Bone marrow (tissue), 2 donors: Measurements from ENCODE around the gene SH3YL1.

Experiments used
- DNase-seq, 2 donors: peaks; one replicate each; lab custom pipeline; 2025; lab: John Stamatoyannopoulos, UW

The SH3YL1 gene

DNA sequence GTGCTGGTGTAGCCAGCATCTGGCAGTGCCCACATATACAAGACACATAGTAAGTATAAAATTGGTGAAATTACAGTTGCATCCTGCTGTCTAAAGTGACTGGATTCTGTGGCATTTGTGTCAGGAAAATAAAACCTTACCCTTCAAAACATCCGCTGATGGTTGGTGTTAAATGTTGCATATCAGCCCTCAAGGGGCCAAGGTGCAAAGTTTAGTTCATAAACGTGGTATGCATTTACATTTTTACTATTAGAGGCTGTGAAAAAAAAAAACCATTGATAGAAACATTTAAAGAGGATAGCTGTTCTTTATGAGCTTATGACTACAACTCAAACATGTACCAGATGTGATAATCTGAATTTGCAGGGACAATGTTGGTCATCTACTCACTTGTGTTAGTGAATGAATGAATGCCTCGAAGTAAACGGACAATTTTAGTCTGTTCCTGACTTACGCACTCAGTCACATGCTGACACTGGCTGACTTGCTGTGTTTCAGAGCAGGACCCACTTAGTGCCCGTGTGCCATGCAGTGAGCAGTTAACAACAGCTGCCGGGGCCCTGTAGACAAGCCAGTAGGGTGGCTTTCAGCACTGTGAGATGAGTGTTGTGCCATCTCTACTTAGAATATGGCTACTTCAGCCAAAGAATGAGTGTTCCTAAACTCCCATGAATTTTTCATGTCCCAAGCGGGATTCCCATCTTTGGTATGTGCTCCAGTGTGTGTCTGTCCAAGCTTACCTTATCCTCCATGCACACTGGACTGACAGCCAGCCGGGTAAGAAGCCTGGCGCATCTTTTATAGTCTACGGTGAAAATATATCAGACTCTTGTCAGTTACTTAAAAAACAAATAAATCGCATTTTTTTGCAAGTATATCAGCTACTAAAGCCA lies 18.8 kb upstream of the SH3YL1 start:
- DNase-seq: no peak

DNA sequence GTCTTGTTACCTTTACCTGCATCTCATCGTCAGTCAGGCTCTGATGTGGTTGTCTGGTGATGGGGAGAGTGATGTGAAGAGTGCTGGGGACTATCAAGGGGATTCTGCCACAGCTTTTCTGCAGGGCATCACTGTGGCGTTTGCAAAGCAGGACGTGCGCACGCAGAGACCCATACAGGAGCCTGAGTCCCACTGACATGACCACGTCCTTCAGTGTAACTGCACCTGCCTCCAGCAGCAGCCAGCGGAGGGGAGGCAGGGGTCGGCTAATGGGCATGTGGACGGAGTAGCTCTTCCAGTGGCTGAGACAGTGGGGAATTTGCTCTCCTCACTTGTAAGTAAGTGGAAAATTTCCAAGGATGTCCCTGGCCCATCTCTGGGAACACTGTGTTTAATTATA lies 17.5 kb upstream of the SH3YL1 start:
- DNase-seq: no peak

DNA sequence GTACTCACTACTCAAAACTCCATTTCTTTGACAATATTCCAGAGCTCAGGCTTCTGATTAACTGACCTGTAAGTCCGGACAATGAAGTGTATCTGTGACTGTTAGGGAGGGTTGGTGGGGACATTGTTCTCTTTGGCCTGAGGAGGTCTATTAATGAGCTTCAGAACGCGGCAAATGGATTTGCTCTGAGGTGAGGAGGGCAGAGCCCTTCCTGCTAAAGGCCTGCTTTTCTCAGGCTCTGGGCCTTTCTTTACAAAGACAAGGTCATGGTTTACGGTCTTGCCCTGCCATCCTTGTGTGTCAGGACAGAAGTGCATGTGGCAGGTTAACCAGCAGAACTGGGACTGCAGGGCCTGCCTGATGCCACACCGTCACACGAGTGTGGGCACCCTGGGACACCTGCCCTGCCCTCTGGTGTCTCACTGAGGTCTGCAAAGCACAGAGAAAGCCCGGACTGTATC lies 16.8 kb upstream of the SH3YL1 start:
- no peak for DNase-seq

DNA sequence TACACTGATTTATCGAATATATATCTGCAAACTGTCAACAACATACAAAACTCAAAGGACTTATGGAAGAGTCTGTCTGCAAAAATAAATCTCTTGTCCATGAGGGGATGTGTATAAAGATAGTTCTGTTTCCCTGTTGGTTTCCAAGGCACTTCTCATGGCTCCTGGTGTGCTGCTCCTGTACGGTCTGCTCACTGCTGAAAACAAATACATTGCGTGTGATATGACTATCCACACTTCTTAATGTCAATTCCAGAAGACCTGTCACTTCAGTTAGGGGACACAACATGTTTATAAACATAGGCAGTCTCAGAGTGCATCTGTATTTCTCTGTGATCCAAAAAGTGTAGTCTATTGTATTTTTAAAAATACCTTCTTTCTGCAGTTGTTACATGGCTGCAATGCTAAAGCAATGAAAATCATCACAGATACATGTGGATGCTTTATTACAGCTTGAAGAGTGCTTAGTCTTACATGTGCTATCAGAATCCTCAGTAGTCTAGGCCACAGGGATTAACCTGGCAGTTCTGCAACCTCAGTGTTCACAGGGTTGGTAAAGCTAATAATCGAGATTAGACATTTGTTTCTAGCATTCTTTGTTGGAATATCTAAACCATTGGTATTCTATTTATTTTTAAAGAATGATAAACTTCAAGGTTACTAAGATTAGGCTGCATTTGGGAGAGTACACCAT lies 16.3 kb upstream of the SH3YL1 start:
- no peak for DNase-seq

DNA sequence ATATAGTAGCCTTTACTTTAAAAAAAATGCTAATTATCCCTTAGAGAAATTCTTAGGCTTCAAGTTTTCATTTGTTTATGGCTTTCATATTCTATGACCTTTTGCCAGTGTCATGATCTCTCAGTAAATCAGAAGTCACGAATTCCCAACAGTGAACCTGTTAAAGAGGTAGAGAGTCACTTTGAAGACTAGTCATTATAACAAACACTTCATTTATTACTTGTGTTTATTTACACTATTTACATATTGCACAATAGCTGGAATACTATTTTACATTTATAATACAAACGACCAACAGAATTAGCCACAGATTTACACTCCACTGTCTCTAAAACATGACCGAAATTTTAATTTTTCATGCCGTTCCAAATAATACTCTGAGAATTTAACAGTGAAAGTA lies 15.5 kb upstream of the SH3YL1 start:
- DNase-seq: no peak

DNA sequence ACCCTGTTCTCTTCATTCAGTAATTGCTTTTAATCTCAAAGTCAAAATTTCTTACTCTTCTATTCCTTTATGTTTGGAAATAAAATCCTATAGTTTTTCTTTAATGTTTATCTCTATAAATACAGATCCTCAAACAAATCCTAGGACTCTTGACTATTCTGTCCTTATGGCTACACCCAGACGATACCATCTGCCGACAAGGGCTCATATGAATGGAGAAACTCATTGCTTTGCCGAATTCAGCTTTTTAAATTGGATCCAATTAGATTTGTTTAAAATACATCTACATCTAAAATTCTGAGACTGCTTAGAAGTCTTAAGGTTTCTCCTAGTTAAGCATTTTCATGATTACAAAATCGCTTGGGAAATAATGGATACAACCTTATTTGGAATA lies 15.1 kb upstream of the SH3YL1 start:
- no peak for DNase-seq

- DNase-seq: no peak
These were observed 14.6 kb upstream of the SH3YL1 start for GRCh38 chr2:278312-278926.

GRCh38 chr2:275466-275865 lies 11.6 kb upstream of the SH3YL1 start:
- no peak for DNase-seq

- no peak for DNase-seq
These were observed 10.7 kb upstream of the SH3YL1 start for GRCh38 chr2:274503-274902.

DNA sequence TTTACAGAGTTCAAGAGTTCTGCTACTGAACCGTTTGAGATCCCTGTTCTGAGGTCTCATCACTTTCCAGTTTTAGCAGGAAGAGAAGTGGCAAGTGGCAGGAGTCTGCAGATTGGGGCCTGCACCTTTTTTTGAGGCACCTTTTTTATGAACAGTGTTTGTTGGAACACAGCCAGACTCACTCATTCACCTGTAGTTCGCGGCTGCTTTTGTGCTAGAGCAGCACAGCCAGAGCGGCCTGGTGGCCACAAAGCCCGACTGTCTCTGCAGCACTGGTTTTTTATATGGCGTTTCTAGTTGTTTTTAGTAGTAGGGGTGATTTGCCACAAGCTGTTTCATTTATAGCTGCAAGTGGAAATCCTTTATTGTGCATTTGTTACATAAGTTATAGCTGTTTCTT lies 9.5 kb upstream of the SH3YL1 start:
- no peak for DNase-seq

DNA sequence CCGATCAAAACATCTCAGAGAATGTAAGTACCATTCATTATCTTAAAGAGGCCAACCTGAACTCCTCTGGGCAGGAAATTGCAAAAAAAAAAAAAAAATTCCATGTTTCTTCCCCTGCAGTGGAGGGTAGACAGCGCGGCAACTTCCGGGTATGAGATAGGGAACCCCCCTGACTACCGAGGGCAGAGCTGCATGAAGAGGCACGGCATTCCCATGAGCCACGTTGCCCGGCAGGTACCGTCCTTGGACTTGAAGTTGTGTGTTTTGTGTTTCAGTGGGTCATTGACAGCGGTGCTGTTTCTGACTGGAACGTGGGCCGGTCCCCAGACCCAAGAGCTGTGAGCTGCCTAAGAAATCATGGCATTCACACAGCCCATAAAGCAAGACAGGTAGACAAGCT lies 8.1 kb upstream of the SH3YL1 start:
- DNase-seq: no peak

- DNase-seq: no peak
These were observed 7.0 kb upstream of the SH3YL1 start for GRCh38 chr2:270861-271260.

GRCh38 chr2:269356-270030 lies 5.7 kb upstream of the SH3YL1 start:
- no peak for DNase-seq

DNA sequence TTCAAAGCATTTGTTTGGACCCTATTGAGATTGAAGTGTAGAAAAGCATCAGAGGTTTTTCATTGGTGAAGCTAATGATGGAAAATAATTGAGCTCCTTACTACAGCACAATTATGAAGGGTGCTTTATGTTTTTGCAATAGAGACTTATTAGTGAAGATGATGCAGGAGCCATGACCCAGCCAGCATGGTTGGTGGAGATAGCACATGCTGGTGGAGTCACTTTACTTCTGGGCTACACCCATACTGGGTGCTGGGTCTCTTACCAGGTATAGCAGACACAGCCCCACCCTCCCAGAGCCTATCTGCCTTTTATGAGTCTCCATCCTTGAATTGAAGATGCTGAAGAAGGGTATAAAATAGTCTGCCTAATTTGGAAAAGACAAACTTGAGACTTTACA lies 4.5 kb upstream of the SH3YL1 start:
- DNase-seq: no peak

GRCh38 chr2:264493-265468 lies 949 bp upstream of the SH3YL1 start, which contains the start of gene ACP1:
Gene ACP1, plus strand, starts transcription at chr2:264947. Its CDS starts 18 bp downstream, at chr2:264965.
- DNase-seq: peak; percentile 73 to 77

GRCh38 chr2:263022-263738 lies 652 bp downstream of the SH3YL1 start:
- DNase-seq: no peak

GRCh38 chr2:262117-262516 lies 1.7 kb downstream of the SH3YL1 start:
- no peak for DNase-seq

GRCh38 chr2:260507-261161 lies 3.2 kb downstream of the SH3YL1 start:
- DNase-seq: no peak

GRCh38 chr2:259789-260331 lies 4.0 kb downstream of the SH3YL1 start:
- no peak for DNase-seq

DNA sequence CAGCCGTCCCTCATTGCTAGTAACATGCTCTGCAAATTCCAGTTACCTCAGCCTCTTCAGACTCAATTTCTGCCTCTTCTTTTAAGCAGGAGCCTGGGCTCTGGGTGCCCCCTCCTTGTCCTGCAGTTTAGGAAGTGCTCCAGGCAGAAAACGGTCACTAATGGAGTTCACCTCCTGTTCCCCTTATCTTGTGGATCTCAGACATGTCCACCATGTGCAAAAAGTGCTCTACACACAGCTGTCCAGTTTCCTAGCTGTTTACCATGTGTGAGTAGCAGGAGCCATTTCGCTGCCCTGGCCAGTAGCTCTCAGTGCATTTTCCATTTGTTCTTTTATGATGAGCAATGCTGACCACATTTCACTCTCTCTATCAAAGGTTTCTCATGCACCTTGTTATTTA lies 4.9 kb downstream of the SH3YL1 start:
- no peak for DNase-seq
